ENCODE results near the gene CRISPLD2. TPM values are rescaled to one million over a fixed set of nuclear protein-coding genes. Genes with fewer than 3 reads are reported as not detected.
A peak's percentile ranks its signal among the peaks of the same experiment; 100 is the strongest.

The CRISPLD2 gene
- total and polyA plus RNA-seq, 10 donors, result 7.9 to 271 (median 75.5) TPM

DNA sequence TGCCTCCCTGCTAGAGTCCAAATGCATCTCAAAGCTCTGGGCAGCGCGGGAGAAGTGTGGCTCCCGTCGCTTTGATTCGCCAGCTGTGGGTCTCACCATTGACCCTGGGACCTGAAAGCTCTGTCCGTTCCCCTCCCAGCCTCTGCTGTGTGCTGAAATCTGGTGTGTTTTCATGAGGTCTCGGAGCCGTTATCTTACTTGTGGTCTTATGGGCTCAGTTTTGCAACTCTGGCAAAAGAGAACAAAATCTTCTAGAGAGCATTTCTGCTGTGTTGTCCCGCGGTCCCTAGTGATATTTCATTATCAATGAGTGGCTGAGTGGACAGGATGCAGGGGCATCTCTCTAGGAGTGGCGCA, 13.3 kb downstream of the CRISPLD2 start:
- Histone ChIP-seq H3K36me3 (peaks cover 0 to 69% (median 0%) of the 10 kb centered on the region in 6 donors), H3K4me3 (no peak overlapping the region), H3K4me1 (peaks cover 0 to 66% (median 20%) of the 10 kb centered on the region in 6 donors), H3K27me3 (replicated peaks in 1 of 7) (peaks cover 0 to 27% (median 0%) of the 10 kb centered on the region in 7 donors), H3K9me3 (no peaks in the 10 kb centered on the region), H3K27ac (peak overlapping the region in 7 of 8 donors; percentile 11 to 85 (median 67))
- DNase-seq, result no peak
- TF ChIP-seq POLR2A (IDR thresholded peaks at IDR 0.05), result no peak
- TF ChIP-seq, protein P1, sequence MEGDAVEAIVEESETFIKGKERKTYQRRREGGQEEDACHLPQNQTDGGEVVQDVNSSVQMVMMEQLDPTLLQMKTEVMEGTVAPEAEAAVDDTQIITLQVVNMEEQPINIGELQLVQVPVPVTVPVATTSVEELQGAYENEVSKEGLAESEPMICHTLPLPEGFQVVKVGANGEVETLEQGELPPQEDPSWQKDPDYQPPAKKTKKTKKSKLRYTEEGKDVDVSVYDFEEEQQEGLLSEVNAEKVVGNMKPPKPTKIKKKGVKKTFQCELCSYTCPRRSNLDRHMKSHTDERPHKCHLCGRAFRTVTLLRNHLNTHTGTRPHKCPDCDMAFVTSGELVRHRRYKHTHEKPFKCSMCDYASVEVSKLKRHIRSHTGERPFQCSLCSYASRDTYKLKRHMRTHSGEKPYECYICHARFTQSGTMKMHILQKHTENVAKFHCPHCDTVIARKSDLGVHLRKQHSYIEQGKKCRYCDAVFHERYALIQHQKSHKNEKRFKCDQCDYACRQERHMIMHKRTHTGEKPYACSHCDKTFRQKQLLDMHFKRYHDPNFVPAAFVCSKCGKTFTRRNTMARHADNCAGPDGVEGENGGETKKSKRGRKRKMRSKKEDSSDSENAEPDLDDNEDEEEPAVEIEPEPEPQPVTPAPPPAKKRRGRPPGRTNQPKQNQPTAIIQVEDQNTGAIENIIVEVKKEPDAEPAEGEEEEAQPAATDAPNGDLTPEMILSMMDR (IDR thresholded peaks at IDR 0.05 in 8 of 11, conservative IDR thresholded peaks at IDR 0.05 in 3 of 11), result no peak
- no peak for TF ChIP-seq POLR2AphosphoS5 (IDR thresholded peaks at IDR 0.05)
- intact Hi-C loops (cut with DNase I; ENCODE audit: low total_unique reads), result no loop called here
- 64 to 82% (median 68%) methylated on average over 11 of the region's 11 CpGs for WGBS, 5 donors

DNA sequence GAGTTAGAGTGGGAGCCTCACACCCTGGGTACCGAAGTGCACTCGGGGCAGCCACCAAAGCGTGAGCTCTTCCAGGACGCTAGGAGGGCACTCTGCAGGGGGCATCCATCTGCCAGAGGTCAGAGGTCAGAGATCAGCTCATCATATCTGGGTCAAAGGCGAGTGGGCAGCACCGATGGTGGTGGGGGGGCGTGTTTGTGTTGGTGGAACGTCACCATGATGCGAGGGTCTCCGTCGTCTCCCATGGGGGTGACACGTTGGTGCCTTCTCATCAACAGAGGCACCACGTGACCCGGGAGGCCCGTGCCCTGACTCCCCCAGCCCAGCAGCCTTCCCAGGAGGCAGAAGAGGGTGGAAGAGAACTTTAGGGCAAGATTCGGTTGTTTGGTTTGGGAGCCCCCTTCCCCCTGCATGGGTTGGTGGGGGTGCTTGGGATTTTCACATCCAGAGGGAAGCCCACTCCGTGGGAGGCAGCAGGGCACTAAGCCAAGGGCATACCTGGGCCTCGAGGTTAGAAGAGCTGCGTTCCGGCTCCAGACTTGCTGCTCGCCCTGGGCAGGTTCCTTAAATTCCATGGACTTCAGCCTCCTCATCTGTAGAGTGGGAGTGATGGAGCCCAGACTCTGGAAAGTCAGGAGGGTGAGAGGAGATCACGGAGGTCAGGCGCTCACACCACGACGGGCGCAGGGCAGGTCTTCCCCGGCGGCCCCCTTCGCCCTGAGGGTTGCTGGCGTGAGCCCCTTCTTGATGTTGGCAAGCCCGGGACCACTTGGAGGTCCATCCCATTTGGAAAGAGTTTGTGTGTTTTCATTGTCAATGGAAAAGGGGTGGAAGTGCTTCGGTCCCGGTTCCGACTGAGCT, 14.0 kb downstream of the CRISPLD2 start:
- Histone ChIP-seq H3K27ac (peak overlapping the region in 5 of 8 donors; percentile 60 to 85 (median 76)), H3K4me3 (no peak overlapping the region), H3K36me3 (peaks cover 0 to 69% (median 4%) of the 10 kb centered on the region in 6 donors), H3K27me3 (replicated peaks in 1 of 7) (peaks cover 0 to 34% (median 0%) of the 10 kb centered on the region in 7 donors), H3K9me3 (no peaks in the 10 kb centered on the region), H3K4me1 (peaks cover 0 to 60% (median 17%) of the 10 kb centered on the region in 6 donors)
- intact Hi-C loops (cut with DNase I; ENCODE audit: low total_unique reads), result no loop called here
- 74 to 89% (median 82%) methylated on average over 26 to 34 of the region's 34 CpGs for WGBS, 5 donors
- TF ChIP-seq, protein P1 (IDR thresholded peaks at IDR 0.05 in 8 of 11, conservative IDR thresholded peaks at IDR 0.05 in 3 of 11), result no peak
- TF ChIP-seq POLR2AphosphoS5 (IDR thresholded peaks at IDR 0.05) (peak in 1 of 3 donors; percentile 24), POLR2A (IDR thresholded peaks at IDR 0.05) (no peak)
- no peak for DNase-seq

DNA sequence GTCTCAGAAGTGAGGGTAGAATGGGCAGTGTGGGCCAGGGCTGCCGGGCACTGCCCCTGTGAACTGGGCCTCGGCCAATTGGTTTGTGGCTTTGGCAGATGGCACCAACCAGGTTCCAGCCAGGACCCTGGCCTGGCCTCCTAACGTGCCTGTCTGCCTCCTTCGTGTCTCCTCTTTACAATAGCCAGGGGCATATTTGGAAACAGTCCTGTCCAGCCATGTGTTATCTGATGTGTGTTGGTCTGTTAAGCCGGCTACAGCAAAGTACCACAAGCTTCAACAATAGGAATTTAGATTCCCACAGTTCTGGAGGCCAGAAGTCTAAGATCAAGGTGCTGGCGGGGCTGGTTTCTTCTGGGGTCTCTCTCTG, 14.6 kb downstream of the CRISPLD2 start:
- DNase-seq, result no peak
- Histone ChIP-seq H3K27me3 (replicated peaks in 1 of 7) (peaks cover 0 to 36% (median 0%) of the 10 kb centered on the region in 7 donors), H3K36me3 (peaks cover 0 to 69% (median 6%) of the 10 kb centered on the region in 6 donors), H3K9me3 (no peaks in the 10 kb centered on the region), H3K4me3 (no peak overlapping the region), H3K27ac (peak overlapping the region in 4 of 8 donors; percentile 67 to 85 (median 78)), H3K4me1 (peaks cover 0 to 54% (median 14%) of the 10 kb centered on the region in 6 donors)
- WGBS, 5 donors, result 68 to 94% (median 85%) methylated on average over 6 of the region's 6 CpGs
- TF ChIP-seq, protein P1 (IDR thresholded peaks at IDR 0.05 in 8 of 11, conservative IDR thresholded peaks at IDR 0.05 in 3 of 11), result no peak
- intact Hi-C loops (cut with DNase I; ENCODE audit: low total_unique reads), result no loop called here

DNA sequence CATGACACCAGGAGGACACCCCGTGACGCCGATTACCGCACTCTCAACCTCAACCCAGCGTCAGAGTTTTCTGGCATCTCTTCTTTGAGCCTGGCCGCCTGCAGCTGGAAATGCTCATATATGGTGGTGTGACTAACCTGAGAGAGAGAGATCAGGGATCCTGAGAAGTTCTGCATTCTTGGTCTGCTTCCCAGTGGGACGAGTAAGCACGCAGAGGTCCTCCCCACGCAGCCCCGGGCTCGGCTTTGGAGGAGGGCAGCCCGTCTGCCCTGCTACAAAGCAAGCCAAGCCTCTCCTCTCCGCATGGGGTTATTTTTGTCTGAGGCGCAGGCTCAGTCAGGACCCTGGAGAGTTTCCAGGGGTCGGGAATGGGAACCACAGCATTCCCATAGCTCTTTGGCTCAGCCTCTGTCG, 16.5 kb downstream of the CRISPLD2 start:
- Histone ChIP-seq H3K9me3 (no peaks in the 10 kb centered on the region), H3K27me3 (replicated peaks in 1 of 7) (peaks cover 0 to 45% (median 4%) of the 10 kb centered on the region in 7 donors), H3K27ac (peak overlapping the region in 7 of 8 donors; percentile 9 to 85 (median 66)), H3K36me3 (peaks cover 0 to 69% (median 9%) of the 10 kb centered on the region in 6 donors), H3K4me1 (peaks cover 0 to 46% (median 13%) of the 10 kb centered on the region in 6 donors), H3K4me3 (no peak overlapping the region)
- intact Hi-C loops (cut with DNase I; ENCODE audit: low total_unique reads), result no loop called here
- TF ChIP-seq POLR2AphosphoS5 (IDR thresholded peaks at IDR 0.05), result peak; percentile 78 to 83 (median 79)
- TF ChIP-seq, protein P1 (IDR thresholded peaks at IDR 0.05 in 8 of 11, conservative IDR thresholded peaks at IDR 0.05 in 3 of 11), result no peak
- 33 to 47% (median 39%) methylated on average over 16 of the region's 16 CpGs for WGBS, 5 donors
- DNase-seq, result no peak

Measured in spleen (tissue), 11 donors.